DLD1 (cell line): ENCODE measurements around the gene WNT3A.

ENCODE experiments used
- in situ Hi-C: cut with HindIII; loops from 2 replicates; pipeline ENCODE4 v1.10.0; 2017; ENCODE audit warnings: low sequenced_read_pairs

WNT3A gene

GRCh38 chr1:228047183-228047466 lies 40.3 kb downstream of the WNT3A start:
- in situ Hi-C loops: no loop called here

DNA sequence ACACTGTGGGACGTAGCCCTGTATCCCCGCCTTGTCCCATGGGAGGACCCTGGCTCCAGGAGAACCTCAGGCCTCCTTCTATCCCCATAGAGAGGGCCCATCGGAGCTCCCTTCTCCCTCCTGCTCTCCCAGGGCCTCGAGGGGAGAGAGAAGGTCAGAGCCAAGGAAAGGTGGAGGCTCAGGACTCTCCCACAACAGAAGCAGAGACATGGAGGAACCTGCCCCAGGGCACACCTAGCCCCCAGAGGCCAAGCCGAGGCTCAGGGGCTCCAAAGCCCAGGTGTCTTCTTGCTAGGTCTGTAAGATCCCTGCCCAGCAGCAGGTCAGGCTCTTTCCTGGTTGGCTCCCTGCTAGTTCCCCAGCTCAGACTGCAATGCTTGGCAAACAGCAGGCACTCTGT lies 41.3 kb downstream of the WNT3A start:
- in situ Hi-C loops: no loop called here

GRCh38 chr1:228048659-228049298 lies 42.0 kb downstream of the WNT3A start:
- in situ Hi-C loops: no loop called here

- in situ Hi-C loops: no loop called here
Measured at GRCh38 chr1:228050571-228051231, 43.9 kb downstream of the WNT3A start.

GRCh38 chr1:228058172-228058948 lies 51.6 kb downstream of the WNT3A start:
- in situ Hi-C loops: no loop called here

- in situ Hi-C loops: no loop called here
Measured at GRCh38 chr1:228058949-228059633, 52.3 kb downstream of the WNT3A start.

GRCh38 chr1:228059634-228060457 lies 53.0 kb downstream of the WNT3A start:
- in situ Hi-C loops: no loop called here

DNA sequence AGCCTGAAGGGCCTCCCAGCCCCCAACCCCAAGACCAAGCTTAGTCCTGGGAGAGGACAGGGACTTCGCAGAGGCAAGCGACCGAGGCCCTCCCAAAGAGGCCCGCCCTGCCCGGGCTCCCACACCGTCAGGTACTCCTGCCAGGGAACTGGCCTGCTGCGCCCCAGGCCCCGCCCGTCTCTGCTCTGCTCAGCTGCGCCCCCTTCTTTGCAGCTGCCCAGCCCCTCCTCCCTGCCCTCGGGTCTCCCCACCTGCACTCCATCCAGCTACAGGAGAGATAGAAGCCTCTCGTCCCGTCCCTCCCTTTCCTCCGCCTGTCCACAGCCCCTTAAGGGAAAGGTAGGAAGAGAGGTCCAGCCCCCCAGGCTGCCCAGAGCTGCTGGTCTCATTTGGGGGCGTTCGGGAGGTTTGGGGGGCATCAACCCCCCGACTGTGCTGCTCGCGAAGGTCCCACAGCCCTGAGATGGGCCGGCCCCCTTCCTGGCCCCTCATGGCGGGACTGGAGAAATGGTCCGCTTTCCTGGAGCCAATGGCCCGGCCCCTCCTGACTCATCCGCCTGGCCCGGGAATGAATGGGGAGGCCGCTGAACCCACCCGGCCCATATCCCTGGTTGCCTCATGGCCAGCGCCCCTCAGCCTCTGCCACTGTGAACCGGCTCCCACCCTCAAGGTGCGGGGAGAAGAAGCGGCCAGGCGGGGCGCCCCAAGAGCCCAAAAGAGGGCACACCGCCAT lies 53.8 kb downstream of the WNT3A start:
- in situ Hi-C loops: no loop called here

- in situ Hi-C loops: no loop called here
Measured at GRCh38 chr1:228061411-228062084, 54.8 kb downstream of the WNT3A start.

GRCh38 chr1:228062085-228062791 lies 55.4 kb downstream of the WNT3A start:
- in situ Hi-C loops: no loop called here

GRCh38 chr1:228062812-228063211 lies 56.0 kb downstream of the WNT3A start:
- in situ Hi-C loops: no loop called here

- in situ Hi-C loops: no loop called here
Measured at GRCh38 chr1:228063251-228064191, 56.7 kb downstream of the WNT3A start.

DNA sequence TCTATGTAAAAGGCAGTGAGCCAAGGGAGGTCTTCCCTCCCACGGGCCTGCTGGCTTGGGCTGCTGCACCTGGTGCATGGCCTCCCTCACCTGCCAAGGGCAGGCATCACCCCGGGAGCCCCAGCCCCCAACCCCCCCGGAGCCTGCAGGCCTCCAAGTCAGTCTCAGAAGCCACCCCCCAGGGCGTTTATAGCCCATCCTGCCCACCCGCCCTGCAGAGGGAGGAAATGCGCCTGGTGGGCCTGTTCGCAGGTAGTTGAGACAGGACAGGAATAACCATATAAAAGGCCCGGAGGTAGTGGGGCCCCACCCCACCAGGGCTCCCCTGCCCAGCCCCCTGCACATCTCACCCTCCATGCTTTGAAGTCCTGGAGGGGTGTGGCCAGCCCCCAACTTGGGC lies 57.5 kb downstream of the WNT3A start:
- in situ Hi-C loops: no loop called here

DNA sequence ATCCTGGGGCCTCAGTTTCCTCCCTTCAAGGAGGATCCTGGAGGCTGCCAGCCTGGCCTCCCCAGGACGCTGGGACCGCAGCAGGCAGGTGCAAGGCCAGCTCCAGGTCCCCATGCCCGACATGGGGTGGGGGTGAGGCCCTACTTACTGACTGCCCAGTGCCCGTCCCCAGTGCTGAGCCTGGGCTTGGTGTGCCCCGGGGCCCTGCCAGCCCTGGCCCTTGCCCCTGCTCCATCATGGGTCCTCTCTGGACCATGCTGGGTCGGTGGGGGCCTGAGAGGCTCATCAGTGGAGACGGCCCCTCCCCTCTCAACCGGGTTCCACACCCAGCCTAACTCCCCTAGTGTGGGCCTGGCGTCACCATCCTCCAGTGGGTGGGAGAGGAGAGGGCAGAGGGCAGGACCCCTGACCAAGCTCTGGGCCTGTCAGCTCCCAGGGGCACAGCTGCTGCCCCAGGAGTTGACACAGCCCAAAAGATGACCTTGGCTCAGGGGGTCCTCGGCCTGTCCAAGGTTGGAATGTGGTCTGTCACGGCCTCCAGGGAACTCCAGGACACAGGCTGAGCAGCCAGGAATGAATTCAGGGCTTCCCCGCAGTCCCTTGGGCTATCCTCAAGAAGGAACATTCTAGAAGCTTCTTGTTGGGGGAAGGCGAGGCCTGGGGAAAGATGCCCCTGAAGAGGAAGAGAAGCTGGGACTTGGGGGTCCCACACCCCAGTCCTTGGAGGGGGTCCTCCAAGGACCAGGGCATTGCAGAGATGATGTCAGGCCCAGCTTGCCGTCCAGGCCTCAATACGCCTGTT lies 58.1 kb downstream of the WNT3A start:
- in situ Hi-C loops: no loop called here

GRCh38 chr1:228065543-228066347 lies 58.9 kb downstream of the WNT3A start:
- in situ Hi-C loops: no loop called here

GRCh38 chr1:228066416-228066815 lies 59.6 kb downstream of the WNT3A start:
- in situ Hi-C loops: no loop called here
